Activated T-cell treated with anti-CD3 and anti-CD28 coated beads for 24 hours (primary cell): ENCODE measurements around the gene STRIP1.
"Not testable (repeated sequence)": the region's sequence is repeated elsewhere in the genome, so short reads cannot be mapped to it uniquely, and the experiment has no call there.

Experiments used
- DNase-seq: peaks from one replicate; pipeline ENCODE4 v3.0.0-alpha.2; 2020; ENCODE audit warnings: low read depth

STRIP1 gene

GRCh38 chr1:110007046-110007830 is 27.2 kb upstream of the STRIP1 start:
- no peak for DNase-seq

GRCh38 chr1:110008971-110009565 is 25.4 kb upstream of the STRIP1 start:
- DNase-seq: no peak

GRCh38 chr1:110011527-110012041 is 22.8 kb upstream of the STRIP1 start:
- DNase-seq: no peak

- no peak for DNase-seq
Observed at GRCh38 chr1:110012100-110012780, 22.2 kb upstream of the STRIP1 start.

DNA sequence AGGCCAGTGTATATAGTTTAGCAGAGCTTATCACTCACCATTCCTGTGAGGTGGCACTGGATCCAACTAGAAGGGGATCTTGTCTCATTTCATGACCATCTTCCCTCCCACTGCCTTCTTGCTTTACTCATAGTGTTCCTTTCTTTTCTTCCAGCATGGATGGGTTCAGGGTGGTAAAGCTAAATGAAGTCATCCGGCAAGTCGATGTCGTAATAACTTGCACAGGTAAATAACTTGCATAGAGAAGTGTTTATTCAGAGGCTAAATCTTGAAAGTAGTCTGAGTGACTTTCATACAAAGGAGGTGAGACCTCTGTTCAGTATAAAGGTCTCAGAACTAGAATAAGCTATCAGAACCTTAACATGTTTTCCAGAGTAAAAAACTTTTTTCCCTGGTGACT is 16.6 kb upstream of the STRIP1 start:
- no peak for DNase-seq

GRCh38 chr1:110018396-110018795 is 16.0 kb upstream of the STRIP1 start:
- no peak for DNase-seq

- DNase-seq: no peak
Observed at GRCh38 chr1:110019770-110020169, 14.7 kb upstream of the STRIP1 start.

DNA sequence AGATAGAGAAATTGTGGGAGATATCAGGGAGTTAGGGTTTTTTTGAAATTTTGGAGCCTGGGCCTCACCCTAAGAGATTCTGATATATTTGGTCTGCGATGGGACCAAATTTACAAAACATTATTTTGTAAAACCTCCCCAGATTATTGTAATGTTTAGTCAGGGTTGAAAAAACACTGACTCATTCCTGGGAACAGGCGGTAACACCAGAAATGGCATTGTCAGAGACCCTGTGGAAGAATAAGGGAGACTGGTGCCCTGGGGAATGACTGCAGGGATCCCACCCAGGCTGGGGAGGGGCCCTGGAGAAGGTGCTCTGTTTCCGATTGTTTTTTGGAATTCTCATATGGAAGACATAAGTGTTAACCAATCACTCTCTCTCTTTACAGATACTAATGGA is 13.1 kb upstream of the STRIP1 start:
- no peak for DNase-seq

- DNase-seq: no peak
Observed at GRCh38 chr1:110024613-110025012, 9.8 kb upstream of the STRIP1 start.

- DNase-seq: not testable (repeated sequence)
Observed at GRCh38 chr1:110030687-110031086, 3.7 kb upstream of the STRIP1 start.

DNA sequence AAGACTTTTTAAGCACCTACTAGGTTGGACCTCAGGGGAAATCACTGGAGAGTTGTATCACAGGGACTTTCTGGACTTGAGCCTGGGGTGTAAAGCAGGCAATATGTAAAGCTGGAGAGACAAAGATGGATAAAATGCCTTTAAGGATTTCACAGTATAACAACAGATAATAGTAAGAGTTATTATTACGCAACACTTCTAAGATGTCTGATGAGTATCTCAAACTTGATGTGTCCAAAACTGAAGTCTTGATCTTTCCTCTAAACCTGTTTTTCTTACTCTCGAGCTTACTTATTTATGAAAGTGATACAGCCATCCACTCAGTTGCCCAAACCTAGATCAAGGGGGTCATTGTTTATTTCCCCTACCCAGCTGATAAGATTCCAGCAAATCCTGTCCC is 2.1 kb upstream of the STRIP1 start:
- DNase-seq: no peak

- no peak for DNase-seq
Observed at GRCh38 chr1:110033421-110033820, 1.0 kb upstream of the STRIP1 start.

GRCh38 chr1:110034040-110034450 is 379 bp upstream of the STRIP1 start:
- no peak for DNase-seq

- no peak for DNase-seq
Observed at GRCh38 chr1:110035236-110035752, 870 bp downstream of the STRIP1 start.

DNA sequence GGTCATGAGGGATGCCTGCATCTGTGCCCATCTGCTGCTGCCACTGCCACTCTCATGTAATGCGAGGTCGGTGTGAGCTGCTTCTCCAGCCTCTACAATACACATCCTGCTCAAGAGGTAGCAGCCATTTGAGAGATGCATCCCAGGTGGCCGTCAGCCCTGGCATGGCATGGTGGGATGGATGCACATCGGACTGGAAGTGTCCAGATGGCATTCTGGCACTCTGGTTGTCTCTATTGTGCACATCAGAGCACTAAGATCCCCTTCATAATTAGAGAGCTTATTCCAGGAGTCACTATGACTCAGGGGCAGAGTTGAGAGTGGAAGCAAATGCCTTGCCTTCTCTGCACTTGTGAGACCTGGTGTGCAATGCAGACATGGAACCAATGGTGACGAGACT is 3.8 kb downstream of the STRIP1 start:
- DNase-seq: no peak

- DNase-seq: no peak
Observed at GRCh38 chr1:110039641-110040040, 5.2 kb downstream of the STRIP1 start.

- DNase-seq: peak; percentile 10
Observed at GRCh38 chr1:110040548-110040947, 6.1 kb downstream of the STRIP1 start.

- no peak for DNase-seq
Observed at GRCh38 chr1:110043016-110043415, 8.6 kb downstream of the STRIP1 start.

DNA sequence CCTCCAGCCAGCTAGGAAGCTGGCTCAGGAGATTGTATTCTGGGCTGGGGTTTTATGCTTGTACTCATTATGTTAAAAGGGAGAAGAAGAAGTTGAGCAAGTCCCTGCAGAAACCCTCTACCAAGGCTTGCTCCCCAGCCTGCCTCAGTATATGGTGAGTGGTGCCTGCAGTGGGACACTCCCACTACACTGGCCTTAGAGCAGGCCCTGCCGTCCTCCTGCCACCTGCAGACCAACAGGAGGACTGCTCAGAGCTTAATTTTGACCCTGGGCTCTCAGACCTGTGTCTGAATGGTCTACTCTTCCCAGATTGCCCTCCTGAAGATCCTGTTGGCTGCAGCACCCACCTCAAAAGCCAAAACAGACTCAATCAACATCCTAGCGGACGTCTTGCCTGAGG is 13.0 kb downstream of the STRIP1 start:
- no peak for DNase-seq

DNA sequence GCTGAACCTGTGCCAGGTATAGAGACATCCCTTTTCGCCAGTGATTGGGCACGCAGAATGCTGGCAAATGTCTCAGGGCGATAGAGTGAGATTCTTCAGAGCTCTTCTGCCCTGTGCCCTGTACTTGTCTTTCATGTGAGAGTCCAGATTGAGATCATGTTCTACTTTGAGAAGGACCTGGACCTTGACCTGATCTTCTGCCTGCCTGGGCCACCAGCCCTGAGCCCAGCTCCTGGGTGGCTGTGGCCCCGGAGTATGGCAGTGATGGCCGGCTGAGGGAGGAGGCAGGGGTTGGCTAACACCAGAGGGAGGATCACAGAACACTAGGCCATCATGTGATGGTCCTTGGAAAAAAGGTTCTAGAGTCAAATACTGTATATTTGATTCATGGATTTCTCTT is 13.8 kb downstream of the STRIP1 start:
- no peak for DNase-seq

DNA sequence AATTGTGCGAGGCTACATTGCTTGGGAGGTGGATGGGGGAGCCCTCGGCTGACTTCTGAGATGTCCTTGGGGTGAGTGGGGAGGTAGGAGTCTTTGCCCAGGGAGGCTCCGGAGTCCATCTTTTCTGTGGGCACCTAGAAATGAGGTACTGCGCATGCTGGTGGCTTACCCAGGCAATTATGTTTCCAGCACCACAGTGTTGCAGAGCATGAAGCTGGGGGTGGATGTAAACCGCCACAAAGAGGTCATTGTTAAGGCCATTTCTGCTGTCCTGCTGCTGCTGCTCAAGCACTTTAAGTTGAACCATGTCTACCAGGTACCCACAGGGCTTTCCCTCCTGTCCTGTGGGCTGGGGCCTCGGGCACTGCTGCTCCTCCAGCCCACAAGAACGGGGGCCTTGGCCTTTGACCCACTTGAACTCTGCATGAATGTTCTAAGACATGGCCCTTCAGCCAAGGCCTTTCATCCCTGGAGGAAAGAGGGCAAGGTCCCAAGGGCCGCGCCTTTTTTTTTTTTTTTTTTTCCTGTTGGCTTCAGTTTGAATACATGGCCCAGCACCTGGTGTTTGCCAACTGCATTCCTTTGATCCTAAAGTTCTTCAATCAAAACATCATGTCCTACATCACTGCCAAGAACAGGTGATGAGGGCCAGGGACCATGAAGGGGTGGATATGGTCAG is 14.6 kb downstream of the STRIP1 start:
- no peak for DNase-seq
